Cardiac fibroblast (primary cell): Measurements from ENCODE around the gene ALG10.
A peak's percentile ranks its signal among the peaks of the same experiment; 100 is the strongest.
"Not testable (repeated sequence)": the region's sequence is repeated elsewhere in the genome, so short reads cannot be mapped to it uniquely, and the experiment has no call there.

Experiments
- DNase-seq, 2 donors: peaks; one replicate each; pipeline versions ENCODE4 v3.0.0 to v3.0.0-alpha.2; 2010; ENCODE audit warnings: low read depth in 2 of 2
- H3K4me3 ChIP-seq, 2 donors: replicated peaks in 1 of 2; 1 replicate in 1 of 2; 2 replicates in 1 of 2; pipeline ENCODE4 v1.5.1; 2011; ENCODE audit warnings: low read depth in 2 of 2, low read length in 2 of 2, mild to moderate bottlenecking in 2 of 2, moderate library complexity in 1 of 2
- TF ChIP-seq, protein P1 (sequence below): IDR thresholded peaks from one replicate; pipeline ENCODE4 v1.5.1; 2011; ENCODE audit warnings: low read depth, mild to moderate bottlenecking, low read length, inconsistent platforms

The ALG10 gene, protein sequence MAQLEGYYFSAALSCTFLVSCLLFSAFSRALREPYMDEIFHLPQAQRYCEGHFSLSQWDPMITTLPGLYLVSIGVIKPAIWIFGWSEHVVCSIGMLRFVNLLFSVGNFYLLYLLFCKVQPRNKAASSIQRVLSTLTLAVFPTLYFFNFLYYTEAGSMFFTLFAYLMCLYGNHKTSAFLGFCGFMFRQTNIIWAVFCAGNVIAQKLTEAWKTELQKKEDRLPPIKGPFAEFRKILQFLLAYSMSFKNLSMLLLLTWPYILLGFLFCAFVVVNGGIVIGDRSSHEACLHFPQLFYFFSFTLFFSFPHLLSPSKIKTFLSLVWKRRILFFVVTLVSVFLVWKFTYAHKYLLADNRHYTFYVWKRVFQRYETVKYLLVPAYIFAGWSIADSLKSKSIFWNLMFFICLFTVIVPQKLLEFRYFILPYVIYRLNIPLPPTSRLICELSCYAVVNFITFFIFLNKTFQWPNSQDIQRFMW

DNA sequence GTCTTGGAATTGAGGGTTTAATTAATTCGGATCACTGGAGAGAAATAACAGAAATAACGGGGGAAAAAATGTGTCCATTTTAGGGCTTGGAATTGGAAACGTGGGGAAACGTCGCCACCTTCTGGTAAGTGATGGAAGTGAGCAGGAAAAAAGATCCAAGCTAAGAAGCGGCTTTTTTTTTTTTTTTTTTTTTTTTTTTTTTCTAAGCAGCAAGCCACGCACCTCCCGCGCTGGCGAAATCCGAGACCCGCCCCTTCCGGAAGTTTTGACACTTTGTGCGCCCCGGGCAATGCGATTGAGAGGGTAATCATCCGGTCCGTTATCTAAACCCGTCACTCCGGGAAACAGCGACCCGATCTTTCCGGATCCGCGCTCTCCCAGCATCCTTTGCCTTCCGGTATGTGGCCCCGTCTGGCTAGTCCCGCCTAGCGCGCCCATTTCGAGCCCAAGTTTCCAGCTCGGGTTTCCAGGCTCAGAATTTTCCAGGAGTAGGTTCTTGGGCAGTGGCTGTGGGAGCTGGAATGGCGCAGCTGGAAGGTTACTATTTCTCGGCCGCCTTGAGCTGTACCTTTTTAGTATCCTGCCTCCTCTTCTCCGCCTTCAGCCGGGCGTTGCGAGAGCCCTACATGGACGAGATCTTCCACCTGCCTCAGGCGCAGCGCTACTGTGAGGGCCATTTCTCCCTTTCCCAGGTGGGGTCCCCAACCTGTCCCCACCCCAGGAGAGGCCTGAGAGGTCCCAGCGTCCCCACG, at the start of gene ALG10:
TSS of gene ALG10 (plus strand) at position 418 of the 752 bp plus-strand sequence. CDS start at position 522, 104 bp downstream.
- DNase-seq, result peak; percentile 98 to 99
- H3K4me3 ChIP-seq, result peak within 1 kb of the TSS; percentile 75 to 79
- TF ChIP-seq, protein P1, sequence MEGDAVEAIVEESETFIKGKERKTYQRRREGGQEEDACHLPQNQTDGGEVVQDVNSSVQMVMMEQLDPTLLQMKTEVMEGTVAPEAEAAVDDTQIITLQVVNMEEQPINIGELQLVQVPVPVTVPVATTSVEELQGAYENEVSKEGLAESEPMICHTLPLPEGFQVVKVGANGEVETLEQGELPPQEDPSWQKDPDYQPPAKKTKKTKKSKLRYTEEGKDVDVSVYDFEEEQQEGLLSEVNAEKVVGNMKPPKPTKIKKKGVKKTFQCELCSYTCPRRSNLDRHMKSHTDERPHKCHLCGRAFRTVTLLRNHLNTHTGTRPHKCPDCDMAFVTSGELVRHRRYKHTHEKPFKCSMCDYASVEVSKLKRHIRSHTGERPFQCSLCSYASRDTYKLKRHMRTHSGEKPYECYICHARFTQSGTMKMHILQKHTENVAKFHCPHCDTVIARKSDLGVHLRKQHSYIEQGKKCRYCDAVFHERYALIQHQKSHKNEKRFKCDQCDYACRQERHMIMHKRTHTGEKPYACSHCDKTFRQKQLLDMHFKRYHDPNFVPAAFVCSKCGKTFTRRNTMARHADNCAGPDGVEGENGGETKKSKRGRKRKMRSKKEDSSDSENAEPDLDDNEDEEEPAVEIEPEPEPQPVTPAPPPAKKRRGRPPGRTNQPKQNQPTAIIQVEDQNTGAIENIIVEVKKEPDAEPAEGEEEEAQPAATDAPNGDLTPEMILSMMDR, result peak; percentile 53

DNA sequence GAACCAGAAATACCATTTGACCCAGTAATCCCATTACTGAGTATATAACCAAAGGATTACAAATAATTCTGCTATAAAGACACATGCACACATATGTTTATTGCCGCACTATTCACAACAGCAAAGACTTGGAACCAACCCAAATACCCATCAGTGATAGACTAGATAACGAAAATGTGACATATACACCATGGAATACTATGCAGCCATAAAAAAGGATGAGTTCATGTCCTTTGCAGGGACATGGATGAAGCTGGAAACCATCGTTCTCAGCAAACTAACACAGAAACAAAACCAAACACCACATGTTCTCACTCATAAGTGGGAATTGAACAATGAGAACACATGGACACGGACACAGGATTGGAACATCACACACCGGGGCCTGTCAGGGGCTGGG, 49.4 kb upstream of the ALG10 start:
- DNase-seq, H3K4me3 ChIP-seq: not testable (repeated sequence)

DNA sequence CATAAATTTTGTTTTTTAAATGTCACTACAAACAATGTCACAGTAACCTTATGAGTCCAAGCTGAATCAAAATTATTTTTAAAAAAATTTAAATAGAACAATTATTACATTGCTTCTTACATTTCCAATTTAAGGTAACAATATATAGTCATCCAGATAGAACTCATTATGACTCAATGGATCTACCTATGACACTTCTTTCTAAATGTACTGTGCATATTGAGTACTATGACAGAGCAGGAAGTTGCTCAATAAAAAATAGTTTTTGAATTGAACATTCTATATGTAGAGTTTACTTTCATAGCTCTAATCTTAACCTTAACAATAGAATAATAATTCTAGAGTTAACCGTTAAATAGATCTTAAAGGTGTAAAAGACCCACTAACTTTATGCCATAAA, 44.4 kb upstream of the ALG10 start:
- TF ChIP-seq, protein P1, result no peak
- H3K4me3 ChIP-seq, result no peak overlapping the region
- no peak for DNase-seq

DNA sequence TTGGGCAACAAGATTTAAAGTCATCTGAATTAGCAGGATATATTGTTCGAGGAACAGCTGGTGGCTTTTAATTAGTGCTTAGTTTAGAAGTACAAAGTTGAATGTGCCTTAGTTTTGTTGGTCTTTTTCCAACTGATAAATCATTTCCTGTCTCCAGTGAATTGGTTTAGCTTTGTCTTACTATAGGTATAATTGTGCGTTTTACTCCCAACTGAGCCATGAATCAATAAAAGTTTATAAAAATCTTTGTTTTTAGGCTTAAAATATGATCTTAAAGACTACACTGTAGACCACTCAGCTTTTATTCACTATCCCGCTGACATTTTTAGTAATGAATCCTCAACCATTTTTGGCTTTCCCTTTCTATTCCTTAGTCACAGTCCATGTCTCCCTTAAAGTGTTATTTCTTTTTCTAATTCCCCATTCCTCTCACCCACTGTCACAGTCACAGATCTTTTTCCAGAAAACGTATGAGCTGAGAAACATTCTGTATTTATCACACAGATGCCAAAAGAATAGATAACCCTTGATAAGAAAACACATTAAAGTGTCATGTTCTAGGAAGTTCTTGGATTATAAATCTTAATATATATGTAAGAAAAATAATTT, 34.0 kb upstream of the ALG10 start:
- no peak for DNase-seq
- no peak overlapping the region for H3K4me3 ChIP-seq
- TF ChIP-seq, protein P1, result no peak

DNA sequence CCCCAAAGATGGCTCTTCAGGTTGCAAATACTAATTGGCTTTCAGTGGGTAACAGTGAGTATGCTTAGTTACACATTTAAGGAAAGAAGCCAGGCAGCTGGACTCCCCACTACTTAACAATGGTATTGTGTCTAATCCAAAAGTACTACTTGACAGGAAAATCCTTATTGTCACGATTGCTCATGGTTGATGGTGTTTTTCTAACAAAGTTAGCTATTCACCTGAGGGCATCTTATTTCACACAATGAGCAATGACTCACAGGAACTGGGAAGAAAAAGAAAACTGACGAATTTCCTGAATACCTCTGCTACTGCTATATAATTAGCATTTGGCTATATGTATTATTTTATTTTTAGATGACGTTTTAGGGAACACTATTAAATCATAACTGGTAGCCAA, 33.4 kb upstream of the ALG10 start:
- no peak overlapping the region for H3K4me3 ChIP-seq
- peak in 1 of 2 donors; percentile 27 for DNase-seq
- TF ChIP-seq, protein P1, result no peak

DNA sequence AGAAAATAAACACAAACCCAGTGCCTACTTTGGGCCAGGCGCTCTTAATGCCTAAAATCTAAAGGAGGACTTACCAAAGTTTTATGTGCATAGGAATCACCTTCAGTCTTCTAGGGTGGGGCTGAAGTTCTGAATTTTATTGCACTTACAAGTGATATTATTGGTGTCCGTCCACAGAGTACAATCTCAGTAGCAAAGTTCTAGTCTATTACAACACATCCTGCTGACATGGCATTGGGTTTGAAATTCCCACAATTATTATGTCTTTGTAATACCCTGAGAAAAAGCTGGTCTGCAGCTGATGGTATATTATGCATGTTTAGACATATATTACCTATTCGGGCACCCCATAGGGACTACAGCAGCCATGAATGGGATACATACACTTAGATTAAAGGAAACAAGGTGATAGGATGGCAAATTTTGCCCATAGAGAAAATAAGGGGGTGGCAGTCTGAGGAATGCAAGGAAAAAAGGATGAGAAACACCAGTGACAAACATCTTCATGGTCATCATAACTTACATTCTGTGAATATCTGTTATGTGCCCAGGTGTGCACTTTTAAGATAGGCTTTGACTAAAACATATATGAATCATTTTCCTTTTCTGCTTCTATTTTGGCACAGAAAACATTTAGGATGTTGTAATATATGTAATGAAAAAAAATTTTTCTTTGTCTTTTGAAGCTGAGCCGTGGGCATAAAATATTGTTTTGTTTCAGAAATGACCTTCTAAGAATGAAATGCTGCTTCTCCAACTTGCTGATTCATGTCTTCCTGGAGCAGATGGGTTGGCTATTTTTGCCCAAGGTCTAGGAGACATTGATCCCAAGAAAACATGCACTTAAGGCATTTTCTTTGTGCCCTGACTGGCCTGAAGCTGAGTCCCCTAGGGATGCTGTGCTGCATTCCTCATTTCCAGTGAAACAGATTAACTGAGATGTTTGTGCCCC, 27.2 kb upstream of the ALG10 start:
- no peak overlapping the region for H3K4me3 ChIP-seq
- TF ChIP-seq, protein P1, result no peak
- peak in 1 of 2 donors; percentile 61 for DNase-seq

DNA sequence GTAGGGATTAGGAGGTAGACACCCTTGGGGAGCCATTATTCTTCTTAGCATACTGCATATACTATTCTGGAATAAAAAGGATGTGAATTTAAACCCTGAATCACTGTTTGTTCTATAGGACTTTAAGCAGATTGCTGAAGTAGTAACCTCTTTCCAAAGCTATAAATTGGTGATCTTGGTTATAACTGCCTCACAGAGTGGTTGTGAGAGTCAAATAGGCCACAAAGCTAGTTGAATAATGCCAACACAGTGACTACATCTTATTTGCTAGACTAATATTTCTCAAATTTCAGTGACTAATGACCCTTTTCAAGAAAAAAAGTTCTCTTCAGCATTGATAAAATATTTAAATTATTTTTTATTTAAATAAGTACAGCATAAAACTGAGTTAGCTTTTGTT, 13.5 kb upstream of the ALG10 start:
- not testable (repeated sequence) for DNase-seq

More for the DNA sequence above, 13.5 kb upstream of the ALG10 start:
- not testable (repeated sequence) for H3K4me3 ChIP-seq
